Upper lobe of left lung (tissue), 4 donors: Measurements from ENCODE around the gene IL21R.

Experiments
- EP300 ChIP-seq, 4 donors: sonication (generic); formaldehyde crosslinking; IDR thresholded peaks; one replicate each; pipeline ENCODE4 v1.5.1; 2017; ENCODE audit warnings: antibody characterized with exemption in 4 of 4, control low read depth in 2 of 4
- POLR2A ChIP-seq, 4 donors: fragments of 450-650 bp; IDR thresholded peaks; one replicate each; pipeline ENCODE4 v1.5.1; 2016 to 2017; ENCODE audit warnings: antibody characterized with exemption in 4 of 4, mild to moderate bottlenecking in 2 of 4
- POLR2AphosphoS5 ChIP-seq, 2 donors: sonication (generic); formaldehyde crosslinking; IDR thresholded peaks; one replicate each; pipeline ENCODE4 v1.5.1; 2017; ENCODE audit warnings: antibody characterized with exemption in 2 of 2
- TF ChIP-seq, protein P1 (sequence below), 6 experiments: fragments of 450-650 bp in 4 of 6; fragments of 200-600 bp in 2 of 6; sonication (generic) in 2 of 6; IDR thresholded peaks; one replicate each; pipeline ENCODE4 v1.5.1; 2016 to 2019; ENCODE audit warnings: antibody characterized with exemption in 6 of 6

DNA sequence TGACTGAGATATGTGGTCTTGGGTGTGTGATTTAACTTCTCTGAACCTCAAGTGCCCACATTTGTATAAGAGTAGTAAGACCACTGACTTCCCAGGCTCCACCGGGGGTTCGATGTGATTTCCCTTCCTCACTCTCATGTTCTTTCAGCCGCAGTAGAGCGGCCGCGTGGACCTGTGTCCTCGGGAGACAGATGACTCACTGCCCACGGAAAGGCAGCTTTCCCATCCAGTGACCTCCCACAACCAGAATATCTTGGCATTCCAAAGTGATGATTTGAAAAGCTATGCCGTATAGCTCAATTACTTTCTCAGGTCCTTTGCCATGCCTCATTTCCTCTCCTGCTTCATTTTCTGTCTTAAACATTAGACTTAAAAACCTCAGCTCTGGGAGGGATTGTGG is 73.6 kb downstream of the IL21R start:
- TF ChIP-seq, protein P1, sequence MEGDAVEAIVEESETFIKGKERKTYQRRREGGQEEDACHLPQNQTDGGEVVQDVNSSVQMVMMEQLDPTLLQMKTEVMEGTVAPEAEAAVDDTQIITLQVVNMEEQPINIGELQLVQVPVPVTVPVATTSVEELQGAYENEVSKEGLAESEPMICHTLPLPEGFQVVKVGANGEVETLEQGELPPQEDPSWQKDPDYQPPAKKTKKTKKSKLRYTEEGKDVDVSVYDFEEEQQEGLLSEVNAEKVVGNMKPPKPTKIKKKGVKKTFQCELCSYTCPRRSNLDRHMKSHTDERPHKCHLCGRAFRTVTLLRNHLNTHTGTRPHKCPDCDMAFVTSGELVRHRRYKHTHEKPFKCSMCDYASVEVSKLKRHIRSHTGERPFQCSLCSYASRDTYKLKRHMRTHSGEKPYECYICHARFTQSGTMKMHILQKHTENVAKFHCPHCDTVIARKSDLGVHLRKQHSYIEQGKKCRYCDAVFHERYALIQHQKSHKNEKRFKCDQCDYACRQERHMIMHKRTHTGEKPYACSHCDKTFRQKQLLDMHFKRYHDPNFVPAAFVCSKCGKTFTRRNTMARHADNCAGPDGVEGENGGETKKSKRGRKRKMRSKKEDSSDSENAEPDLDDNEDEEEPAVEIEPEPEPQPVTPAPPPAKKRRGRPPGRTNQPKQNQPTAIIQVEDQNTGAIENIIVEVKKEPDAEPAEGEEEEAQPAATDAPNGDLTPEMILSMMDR (IDR thresholded peaks at IDR 0.05): no peak
- TF ChIP-seq POLR2AphosphoS5 (IDR thresholded peaks at IDR 0.05): no peak
- TF ChIP-seq EP300 (IDR thresholded peaks at IDR 0.05): no peak
- TF ChIP-seq POLR2A (IDR thresholded peaks at IDR 0.05): no peak
